ENCODE data around the gene CHTF18.

- TF ChIP-seq, protein P1, sequence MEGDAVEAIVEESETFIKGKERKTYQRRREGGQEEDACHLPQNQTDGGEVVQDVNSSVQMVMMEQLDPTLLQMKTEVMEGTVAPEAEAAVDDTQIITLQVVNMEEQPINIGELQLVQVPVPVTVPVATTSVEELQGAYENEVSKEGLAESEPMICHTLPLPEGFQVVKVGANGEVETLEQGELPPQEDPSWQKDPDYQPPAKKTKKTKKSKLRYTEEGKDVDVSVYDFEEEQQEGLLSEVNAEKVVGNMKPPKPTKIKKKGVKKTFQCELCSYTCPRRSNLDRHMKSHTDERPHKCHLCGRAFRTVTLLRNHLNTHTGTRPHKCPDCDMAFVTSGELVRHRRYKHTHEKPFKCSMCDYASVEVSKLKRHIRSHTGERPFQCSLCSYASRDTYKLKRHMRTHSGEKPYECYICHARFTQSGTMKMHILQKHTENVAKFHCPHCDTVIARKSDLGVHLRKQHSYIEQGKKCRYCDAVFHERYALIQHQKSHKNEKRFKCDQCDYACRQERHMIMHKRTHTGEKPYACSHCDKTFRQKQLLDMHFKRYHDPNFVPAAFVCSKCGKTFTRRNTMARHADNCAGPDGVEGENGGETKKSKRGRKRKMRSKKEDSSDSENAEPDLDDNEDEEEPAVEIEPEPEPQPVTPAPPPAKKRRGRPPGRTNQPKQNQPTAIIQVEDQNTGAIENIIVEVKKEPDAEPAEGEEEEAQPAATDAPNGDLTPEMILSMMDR (IDR thresholded peaks at IDR 0.05) = no peak
- TF ChIP-seq POLR2AphosphoS5 (IDR thresholded peaks at IDR 0.05; ENCODE audit: insufficient read depth in 1 of 2, low read depth in 1 of 2) = no peak
- TF ChIP-seq POLR2A (IDR thresholded peaks at IDR 0.05) = no peak
Observed at GRCh38 chr16:795580-796229, 7.3 kb downstream of the CHTF18 start.

Measured in vagina (tissue), 2 donors.